AG09309 (cell line): ENCODE results near the gene ARFGEF2.

ENCODE experiments used
- DNase-seq: peaks from one replicate; pipeline ENCODE4 v3.0.0-alpha.2; 2010; ENCODE audit warnings: low read depth
- H3K4me3 ChIP-seq: 2 replicates; pipeline ENCODE4 v1.5.1; 2011; ENCODE audit warnings: mild to moderate bottlenecking, low read depth, low read length, moderate library complexity; ENCODE audit not compliant: control insufficient read depth
- TF ChIP-seq, protein P1 (sequence below): IDR thresholded peaks from 2 replicates; pipeline ENCODE4 v1.5.1; 2011; ENCODE audit warnings: mild to moderate bottlenecking, low read depth, low read length, inconsistent platforms; ENCODE audit not compliant: insufficient read depth, control insufficient read depth; ENCODE audit errors: missing control alignments

Gene ARFGEF2

GRCh38 chr20:48906221-48906877, 15.2 kb upstream of the ARFGEF2 start:
- TF ChIP-seq, protein P1, sequence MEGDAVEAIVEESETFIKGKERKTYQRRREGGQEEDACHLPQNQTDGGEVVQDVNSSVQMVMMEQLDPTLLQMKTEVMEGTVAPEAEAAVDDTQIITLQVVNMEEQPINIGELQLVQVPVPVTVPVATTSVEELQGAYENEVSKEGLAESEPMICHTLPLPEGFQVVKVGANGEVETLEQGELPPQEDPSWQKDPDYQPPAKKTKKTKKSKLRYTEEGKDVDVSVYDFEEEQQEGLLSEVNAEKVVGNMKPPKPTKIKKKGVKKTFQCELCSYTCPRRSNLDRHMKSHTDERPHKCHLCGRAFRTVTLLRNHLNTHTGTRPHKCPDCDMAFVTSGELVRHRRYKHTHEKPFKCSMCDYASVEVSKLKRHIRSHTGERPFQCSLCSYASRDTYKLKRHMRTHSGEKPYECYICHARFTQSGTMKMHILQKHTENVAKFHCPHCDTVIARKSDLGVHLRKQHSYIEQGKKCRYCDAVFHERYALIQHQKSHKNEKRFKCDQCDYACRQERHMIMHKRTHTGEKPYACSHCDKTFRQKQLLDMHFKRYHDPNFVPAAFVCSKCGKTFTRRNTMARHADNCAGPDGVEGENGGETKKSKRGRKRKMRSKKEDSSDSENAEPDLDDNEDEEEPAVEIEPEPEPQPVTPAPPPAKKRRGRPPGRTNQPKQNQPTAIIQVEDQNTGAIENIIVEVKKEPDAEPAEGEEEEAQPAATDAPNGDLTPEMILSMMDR: no peak
- no peak for DNase-seq
- no peak overlapping the region for H3K4me3 ChIP-seq

- no peak overlapping the region for H3K4me3 ChIP-seq
- no peak for DNase-seq
- TF ChIP-seq, protein P1: no peak
These were observed 12.7 kb upstream of the ARFGEF2 start for GRCh38 chr20:48908656-48909319.

DNA sequence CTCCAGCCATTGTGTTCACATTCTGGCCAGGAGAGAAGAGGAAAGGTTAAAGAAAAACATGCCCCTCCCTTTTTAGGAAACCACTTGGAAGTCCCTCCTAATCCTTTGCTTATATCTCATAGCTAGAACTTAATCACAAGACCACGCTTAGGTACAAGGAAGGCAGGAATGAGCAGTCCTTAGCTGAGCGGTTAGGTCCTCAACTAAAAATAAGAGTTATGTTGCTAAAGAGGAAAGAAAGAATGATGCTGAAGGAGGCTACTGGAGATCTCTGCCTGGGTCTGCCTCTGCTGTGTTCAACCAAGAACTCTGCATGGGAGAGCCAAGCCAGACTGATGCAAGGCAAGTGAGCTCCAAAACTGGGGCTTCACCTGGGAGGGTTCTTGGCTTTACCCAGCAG, 11.6 kb upstream of the ARFGEF2 start:
- H3K4me3 ChIP-seq: no peak overlapping the region
- DNase-seq: no peak
- TF ChIP-seq, protein P1: no peak

GRCh38 chr20:48910347-48910781, 11.1 kb upstream of the ARFGEF2 start:
- H3K4me3 ChIP-seq: no peak overlapping the region
- no peak for DNase-seq
- TF ChIP-seq, protein P1: no peak

GRCh38 chr20:48912065-48912464, 9.4 kb upstream of the ARFGEF2 start:
- no peak for DNase-seq
- H3K4me3 ChIP-seq: no peak overlapping the region
- TF ChIP-seq, protein P1: no peak

- TF ChIP-seq, protein P1: no peak
- H3K4me3 ChIP-seq: no peak overlapping the region
- no peak for DNase-seq
These were observed 4.8 kb upstream of the ARFGEF2 start for GRCh38 chr20:48916699-48917098.
